Trophoblast cell (in vitro differentiated cells and primary cell): Measurements from ENCODE around the gene PLEKHG3.

ENCODE experiments used
- DNase-seq, 2 donors: peaks; one replicate each; pipeline ENCODE4 v3.0.0-alpha.2; 2016
- H2AFZ ChIP-seq: 2 replicates; pipeline ENCODE4 v1.6.1; 2013; ENCODE audit warnings: low read length, moderate library complexity, mild to moderate bottlenecking; ENCODE audit not compliant: insufficient read depth, poor library complexity
- H2AK5ac ChIP-seq: 2 replicates; pipeline ENCODE4 v1.6.1; 2013; ENCODE audit warnings: mild to moderate bottlenecking, low read length
- H2BK120ac ChIP-seq: 2 replicates; pipeline ENCODE4 v1.6.1; 2013; ENCODE audit warnings: low read length, mild to moderate bottlenecking, moderate library complexity; ENCODE audit not compliant: insufficient read depth, poor library complexity
- H2BK12ac ChIP-seq: 2 replicates; pipeline ENCODE4 v1.6.1; 2013; ENCODE audit warnings: mild to moderate bottlenecking, low read length, moderate library complexity
- H2BK5ac ChIP-seq: 2 replicates; pipeline ENCODE4 v1.6.1; 2013; ENCODE audit warnings: low read length, low read depth, moderate library complexity, mild to moderate bottlenecking; ENCODE audit not compliant: poor library complexity
- H3K14ac ChIP-seq: 2 replicates; pipeline ENCODE4 v1.6.1; 2013; ENCODE audit warnings: mild to moderate bottlenecking, low read length
- H3K18ac ChIP-seq: 2 replicates; pipeline ENCODE4 v1.6.1; 2013; ENCODE audit warnings: mild to moderate bottlenecking, low read length
- H3K23ac ChIP-seq: 2 replicates; pipeline ENCODE4 v1.6.1; 2013; ENCODE audit warnings: low read length
- H3K27ac ChIP-seq: 2 replicates; pipeline ENCODE4 v1.5.1; 2013; ENCODE audit warnings: low read depth, mild to moderate bottlenecking, inconsistent platforms, low read length, moderate library complexity
- H3K27me3 ChIP-seq: 2 replicates; pipeline ENCODE4 v1.6.1; 2013; ENCODE audit warnings: inconsistent platforms, mild to moderate bottlenecking, low read length, moderate library complexity; ENCODE audit not compliant: insufficient read depth
- H3K36me3 ChIP-seq, 2 experiments: 1 replicate in 1 of 2; 2 replicates in 1 of 2; pipeline ENCODE4 v1.6.1; 2013; ENCODE audit warnings: low read length in 2 of 2, mild to moderate bottlenecking in 2 of 2, moderate library complexity in 1 of 2; ENCODE audit not compliant: insufficient read depth in 2 of 2, control insufficient read depth in 1 of 2
- H3K4ac ChIP-seq: 2 replicates; pipeline ENCODE4 v1.6.1; 2013; ENCODE audit warnings: low read depth, mild to moderate bottlenecking, low read length, moderate library complexity
- H3K4me1 ChIP-seq, 2 experiments: 1 replicate in 1 of 2; 2 replicates in 1 of 2; pipeline ENCODE4 v1.6.1; 2013; ENCODE audit warnings: low read length in 2 of 2, mild to moderate bottlenecking in 2 of 2, moderate library complexity in 1 of 2; ENCODE audit not compliant: insufficient read depth in 2 of 2, control insufficient read depth in 1 of 2
- H3K4me2 ChIP-seq: 2 replicates; pipeline ENCODE4 v1.6.1; 2013; ENCODE audit warnings: inconsistent platforms, mild to moderate bottlenecking, low read length, moderate library complexity
- H3K4me3 ChIP-seq: 2 replicates; pipeline ENCODE4 v1.5.1; 2013; ENCODE audit warnings: mild to moderate bottlenecking, low read depth, low read length, inconsistent platforms
- H3K79me1 ChIP-seq: one replicate; pipeline ENCODE4 v1.6.1; 2013; ENCODE audit warnings: low read length
- H3K79me2 ChIP-seq: 2 replicates; pipeline ENCODE4 v1.6.1; 2013; ENCODE audit warnings: low read length, mild to moderate bottlenecking; ENCODE audit not compliant: control insufficient read depth, insufficient read depth, poor library complexity
- H3K9ac ChIP-seq: 2 replicates; pipeline ENCODE4 v1.6.1; 2013; ENCODE audit warnings: mild to moderate bottlenecking, low read length
- H3K9me3 ChIP-seq: 2 replicates; pipeline ENCODE4 v1.6.1; 2013; ENCODE audit warnings: low read depth, mild to moderate bottlenecking, control low read depth, inconsistent platforms, low read length; ENCODE audit not compliant: insufficient read depth
- H4K12ac ChIP-seq: 2 replicates; pipeline ENCODE4 v1.6.1; 2013; ENCODE audit warnings: low read depth, mild to moderate bottlenecking, low read length, moderate library complexity
- H4K8ac ChIP-seq: 2 replicates; pipeline ENCODE4 v1.6.1; 2013; ENCODE audit warnings: low read depth, mild to moderate bottlenecking, low read length, moderate library complexity
- H4K91ac ChIP-seq: one replicate; pipeline ENCODE4 v1.6.1; 2013; ENCODE audit warnings: low read depth, mild to moderate bottlenecking, low read length, moderate library complexity
- WGBS: extraction: QIAGEN DNeasy Blood & Tissue Kit; methylation state at CpG from one replicate; pipeline ENCODE4 v1.1.7; 2013; ENCODE audit warnings: missing lambda C conversion rate; ENCODE audit not compliant: insufficient read length, insufficient coverage; ENCODE audit errors: extremely low coverage; 5-methylcytosine and 5-hydroxymethylcytosine counted together

PLEKHG3 gene

DNA sequence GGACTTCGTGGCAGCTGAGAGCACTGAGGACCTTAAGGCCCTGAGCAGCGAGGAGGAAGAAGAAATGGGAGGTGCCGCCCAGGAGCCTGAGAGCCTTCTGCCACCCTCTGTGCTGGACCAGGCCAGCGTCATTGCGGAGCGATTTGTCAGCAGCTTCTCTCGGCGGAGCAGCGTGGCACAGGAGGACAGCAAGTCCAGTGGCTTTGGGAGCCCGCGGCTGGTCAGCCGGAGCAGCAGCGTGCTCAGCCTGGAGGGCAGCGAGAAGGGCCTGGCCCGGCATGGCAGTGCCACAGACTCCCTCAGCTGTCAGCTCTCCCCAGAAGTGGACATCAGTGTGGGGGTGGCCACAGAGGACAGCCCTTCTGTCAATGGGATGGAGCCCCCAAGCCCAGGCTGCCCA, 37.0 kb downstream of the PLEKHG3 start:
- no peak overlapping the region for H3K4me2 ChIP-seq
- H3K9me3 ChIP-seq: no peaks in the 10 kb centered on the region
- no peak for DNase-seq
- no peak overlapping the region for H3K14ac ChIP-seq
- H3K23ac ChIP-seq: no peak overlapping the region
- H2BK12ac ChIP-seq: no peak overlapping the region
- no peak overlapping the region for H3K4ac ChIP-seq
- no peak overlapping the region for H4K8ac ChIP-seq
- no peak overlapping the region for H3K4me3 ChIP-seq
- no peak overlapping the region for H3K9ac ChIP-seq
- no peak overlapping the region for H2BK120ac ChIP-seq
- no peak overlapping the region for H3K27ac ChIP-seq
- H2BK5ac ChIP-seq: no peak overlapping the region
- no peaks in the 10 kb centered on the region for H3K79me1 ChIP-seq
- H2AFZ ChIP-seq: no peak overlapping the region
- H3K18ac ChIP-seq: no peak overlapping the region
- no peaks in the 10 kb centered on the region for H3K79me2 ChIP-seq
- no peak overlapping the region for H4K91ac ChIP-seq
- no peak overlapping the region for H4K12ac ChIP-seq
- no CpG with 5 or more reads among the region's 15 CpGs for WGBS
- peaks cover 0 to 5% of the 10 kb centered on the region in 2 experiments for H3K4me1 ChIP-seq
- no peak overlapping the region for H2AK5ac ChIP-seq
- peaks cover 91 to 95% of the 10 kb centered on the region in 2 experiments for H3K36me3 ChIP-seq
- no peaks in the 10 kb centered on the region for H3K27me3 ChIP-seq

GRCh38 chr14:64741961-64742360, 37.7 kb downstream of the PLEKHG3 start:
- Histone ChIP-seq H3K14ac (no peak overlapping the region), H3K4ac (no peak overlapping the region), H3K4me2 (no peak overlapping the region), H2AK5ac (no peak overlapping the region), H3K4me1 (no peaks in the 10 kb centered on the region), H3K23ac (no peak overlapping the region), H3K79me2 (no peaks in the 10 kb centered on the region), H3K18ac (no peak overlapping the region), H3K27ac (no peak overlapping the region), H2BK12ac (no peak overlapping the region), H3K79me1 (no peaks in the 10 kb centered on the region), H4K8ac (no peak overlapping the region), H2BK5ac (no peak overlapping the region), H2BK120ac (no peak overlapping the region), H3K27me3 (no peaks in the 10 kb centered on the region), H3K9ac (no peak overlapping the region), H3K36me3 (peaks cover 91 to 95% of the 10 kb centered on the region in 2 experiments), H3K9me3 (no peaks in the 10 kb centered on the region), H3K4me3 (no peak overlapping the region), H4K12ac (no peak overlapping the region), H4K91ac (no peak overlapping the region), H2AFZ (no peak overlapping the region)
- no CpG with 5 or more reads among the region's 15 CpGs for WGBS
- DNase-seq: no peak

DNA sequence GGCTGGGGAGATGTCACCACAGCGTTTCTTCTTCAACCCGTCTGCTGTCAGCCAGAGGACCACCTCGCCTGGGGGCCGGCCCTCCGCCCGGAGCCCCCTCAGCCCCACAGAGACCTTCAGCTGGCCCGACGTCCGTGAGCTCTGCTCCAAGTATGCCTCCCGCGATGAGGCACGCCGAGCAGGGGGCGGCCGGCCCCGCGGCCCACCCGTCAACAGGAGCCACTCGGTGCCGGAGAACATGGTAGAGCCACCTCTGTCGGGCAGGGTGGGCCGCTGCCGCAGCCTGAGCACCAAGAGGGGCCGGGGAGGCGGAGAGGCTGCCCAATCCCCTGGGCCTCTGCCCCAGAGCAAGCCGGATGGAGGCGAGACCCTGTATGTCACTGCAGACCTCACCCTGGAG, 38.8 kb downstream of the PLEKHG3 start:
- no peak overlapping the region for H4K91ac ChIP-seq
- H3K9ac ChIP-seq: no peak overlapping the region
- peaks cover 90 to 94% of the 10 kb centered on the region in 2 experiments for H3K36me3 ChIP-seq
- H4K8ac ChIP-seq: no peak overlapping the region
- DNase-seq: no peak
- no peak overlapping the region for H3K23ac ChIP-seq
- H3K4me3 ChIP-seq: no peak overlapping the region
- no peak overlapping the region for H2AFZ ChIP-seq
- no peaks in the 10 kb centered on the region for H3K79me1 ChIP-seq
- H3K27ac ChIP-seq: no peak overlapping the region
- H3K14ac ChIP-seq: no peak overlapping the region
- no peak overlapping the region for H3K4ac ChIP-seq
- WGBS: no CpG with 5 or more reads among the region's 27 CpGs
- no peak overlapping the region for H2AK5ac ChIP-seq
- H3K79me2 ChIP-seq: no peaks in the 10 kb centered on the region
- no peaks in the 10 kb centered on the region for H3K4me1 ChIP-seq
- peak overlapping the region; percentile 11 for H3K18ac ChIP-seq
- no peak overlapping the region for H2BK120ac ChIP-seq
- H3K9me3 ChIP-seq: no peaks in the 10 kb centered on the region
- no peak overlapping the region for H3K4me2 ChIP-seq
- H3K27me3 ChIP-seq: no peaks in the 10 kb centered on the region
- H2BK5ac ChIP-seq: no peak overlapping the region
- no peak overlapping the region for H2BK12ac ChIP-seq
- no peak overlapping the region for H4K12ac ChIP-seq

DNA sequence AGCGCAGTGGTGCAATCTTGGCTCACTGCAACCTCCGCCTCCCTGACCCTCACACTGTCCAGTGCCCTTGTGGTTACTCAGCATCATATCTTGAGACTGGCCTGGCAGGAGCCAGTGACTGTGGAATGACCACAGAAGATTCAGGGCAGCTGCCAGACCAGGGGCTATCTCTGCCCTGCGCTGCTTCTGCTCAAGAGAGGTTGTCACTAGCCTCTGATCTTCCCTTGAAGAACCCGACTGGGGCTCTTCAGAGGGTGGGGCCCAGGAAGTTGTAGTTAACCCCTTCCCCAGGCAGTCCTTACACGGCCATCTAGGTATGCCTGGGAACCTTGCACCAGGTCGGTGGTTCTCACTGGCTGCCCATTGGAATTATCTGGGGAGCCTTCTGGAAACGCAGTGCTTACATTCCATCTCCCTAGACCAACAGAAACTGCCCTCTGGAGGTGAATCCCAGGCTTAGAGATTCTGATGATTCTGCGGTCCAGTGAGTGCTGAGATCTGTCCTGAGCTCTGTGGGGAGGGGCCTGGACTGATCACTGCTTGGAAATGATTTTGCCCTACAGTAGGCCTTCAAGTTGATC, 41.4 kb downstream of the PLEKHG3 start:
- no peak overlapping the region for H2BK12ac ChIP-seq

More for the DNA sequence above, 41.4 kb downstream of the PLEKHG3 start:
- Histone ChIP-seq H3K14ac (no peak overlapping the region), H3K4me2 (no peak overlapping the region), H3K36me3 (peaks cover 88 to 91% of the 10 kb centered on the region in 2 experiments), H3K4me1 (no peaks in the 10 kb centered on the region), H3K9me3 (no peaks in the 10 kb centered on the region), H2BK120ac (no peak overlapping the region), H3K23ac (no peak overlapping the region), H2AK5ac (no peak overlapping the region), H2BK5ac (no peak overlapping the region), H3K27ac (peak overlapping the region; percentile 4), H3K18ac (no peak overlapping the region), H3K27me3 (no peaks in the 10 kb centered on the region), H3K79me2 (no peaks in the 10 kb centered on the region), H2AFZ (no peak overlapping the region), H3K79me1 (no peaks in the 10 kb centered on the region), H4K91ac (no peak overlapping the region), H3K4me3 (no peak overlapping the region), H3K9ac (no peak overlapping the region), H4K12ac (no peak overlapping the region), H4K8ac (no peak overlapping the region), H3K4ac (no peak overlapping the region)
- no CpG with 5 or more reads among the region's 8 CpGs for WGBS
- no peak for DNase-seq
